HG02588 (cell line): ENCODE measurements around the gene APOA1.
"Not testable (repeated sequence)": the region's sequence is repeated elsewhere in the genome, so short reads cannot be mapped to it uniquely, and the experiment has no call there.

Experiments
- ATAC-seq: cut with Tn5 transposase; IDR thresholded peaks from one replicate; pipeline ENCODE4 v1.9.1; 2021; ENCODE audit warnings: mild to moderate bottlenecking, moderate library complexity; ENCODE audit not compliant: unreplicated experiment

The APOA1 gene

GRCh38 chr11:116835042-116835772, 2.2 kb downstream of the APOA1 start:
- ATAC-seq: no peak

GRCh38 chr11:116834535-116835041, 2.8 kb downstream of the APOA1 start:
- not testable (repeated sequence) for ATAC-seq

- ATAC-seq: no peak
Measured at GRCh38 chr11:116833816-116834534, 3.4 kb downstream of the APOA1 start.

GRCh38 chr11:116833491-116833815, 4.0 kb downstream of the APOA1 start:
- ATAC-seq: no peak

- no peak for ATAC-seq
Measured at GRCh38 chr11:116832350-116833290, 4.8 kb downstream of the APOA1 start.

GRCh38 chr11:116831790-116832349, 5.6 kb downstream of the APOA1 start:
- no peak for ATAC-seq

GRCh38 chr11:116830184-116830912, 7.1 kb downstream of the APOA1 start:
- no peak for ATAC-seq

- ATAC-seq: no peak
Measured at GRCh38 chr11:116829525-116830183, 7.8 kb downstream of the APOA1 start, which contains the start of gene APOC3. Gene APOC3, plus strand, starts transcription at chr11:116829907. Its CDS starts 676 bp downstream, at chr11:116830583.

GRCh38 chr11:116828632-116829524, 8.5 kb downstream of the APOA1 start:
- ATAC-seq: no peak

- ATAC-seq: no peak
Measured at GRCh38 chr11:116827461-116827860, 10.0 kb downstream of the APOA1 start.

GRCh38 chr11:116826751-116827431, 10.5 kb downstream of the APOA1 start:
- no peak for ATAC-seq

- ATAC-seq: no peak
Measured at GRCh38 chr11:116825854-116826750, 11.3 kb downstream of the APOA1 start.

- no peak for ATAC-seq
Measured at GRCh38 chr11:116825434-116825833, 12.0 kb downstream of the APOA1 start.

- no peak for ATAC-seq
Measured at GRCh38 chr11:116823031-116823843, 14.2 kb downstream of the APOA1 start, which contains the start of gene APOA4. Gene APOA4, minus strand, starts transcription at chr11:116823304. Its CDS starts 113 bp downstream, at chr11:116823191.

- no peak for ATAC-seq
Measured at GRCh38 chr11:116822575-116822974, 14.8 kb downstream of the APOA1 start.
